Activated B cell treated with CpG ODN at 0.5 μM for 24 hours (primary cell): ENCODE results near the gene PITX3. TPM values are rescaled to one million over a fixed set of nuclear protein-coding genes. Genes with fewer than 3 reads are reported as not detected.
A peak's percentile ranks its signal among the peaks of the same experiment; 100 is the strongest.

ENCODE experiments used
- ATAC-seq: fragments of 200-7000 bp; cut with Tn5 transposase; one replicate; pipeline ENCODE4 v1.10.0; 2021; ENCODE audit warnings: low read depth, mild to moderate bottlenecking, moderate library complexity
- CTCF ChIA-PET: fragments of 350-600 bp; sonication (Branson Sonifier 250); formaldehyde crosslinking; loops from one replicate; lab custom pipeline; 2021; ENCODE audit warnings: antibody characterized with exemption; lab: Charles Lee
- POLR2A ChIA-PET: fragments of 350-600 bp; sonication (Branson Sonifier 250); formaldehyde crosslinking; loops from one replicate; lab custom pipeline; 2021; ENCODE audit warnings: antibody characterized with exemption; lab: Charles Lee
- DNase-seq: peaks from one replicate; pipeline ENCODE4 v3.0.0; 2022
- H3K27ac Mint-ChIP-seq: one replicate; pipeline ENCODE4 v1.8.0; 2020; ENCODE audit warnings: mixed read lengths
- H3K27me3 Mint-ChIP-seq: one replicate; pipeline ENCODE4 v1.8.0; 2021; ENCODE audit warnings: mixed read lengths
- H3K36me3 Mint-ChIP-seq: one replicate; pipeline ENCODE4 v1.8.0; 2021; ENCODE audit warnings: low read depth, mixed read lengths
- H3K4me1 Mint-ChIP-seq: one replicate; pipeline ENCODE4 v1.8.0; 2021; ENCODE audit warnings: mixed read lengths
- H3K4me3 Mint-ChIP-seq: one replicate; pipeline ENCODE4 v1.8.0; 2020; ENCODE audit warnings: mild to moderate bottlenecking, mixed read lengths
- H3K9me3 Mint-ChIP-seq: one replicate; pipeline ENCODE4 v1.8.0; 2020; ENCODE audit warnings: mixed read lengths
- CTCF ChIP-seq: fragments of 200-600 bp; IDR thresholded peaks from one replicate; pipeline ENCODE4 v1.8.0; 2022; ENCODE audit warnings: antibody characterized with exemption, mild to moderate bottlenecking
- intact Hi-C: fragments of 100-400 bp; cut with micrococcal nuclease; formaldehyde crosslinking; loops from one replicate; pipeline ENCODE4 v1.15.1; 2024
- total RNA-seq: library from RNA; stranded (reverse); gene quantifications from 2 replicates; pipeline ENCODE4 v1.2.3, GENCODE V29; 2022

PITX3 gene
- total RNA-seq, 1 donor from 2014 or later = not detected

GRCh38 chr10:102281102-102281487 is 39.8 kb upstream of the PITX3 start:
- DNase-seq (no peak), ATAC-seq (no peak)
- intact Hi-C loops = no loop called here
- peaks cover 37% of the 10 kb centered on the region for H3K36me3 Mint-ChIP-seq
- no peaks in the 10 kb centered on the region for H3K27me3 Mint-ChIP-seq
- H3K27ac Mint-ChIP-seq = no peak overlapping the region
- no peaks in the 10 kb centered on the region for H3K9me3 Mint-ChIP-seq
- no peak for TF ChIP-seq CTCF
- ChIA-PET CTCF (no interaction called here), POLR2A (no interaction called here)
- peaks cover 32% of the 10 kb centered on the region for H3K4me1 Mint-ChIP-seq
- no peak overlapping the region for H3K4me3 Mint-ChIP-seq

- Mint-ChIP-seq H3K27ac (peak overlapping the region; percentile 57), H3K9me3 (no peaks in the 10 kb centered on the region), H3K4me1 (peaks cover 32% of the 10 kb centered on the region), H3K4me3 (peak overlapping the region; percentile 55), H3K36me3 (peaks cover 36% of the 10 kb centered on the region), H3K27me3 (no peaks in the 10 kb centered on the region)
- no peak for DNase-seq
- no peak for TF ChIP-seq CTCF
- intact Hi-C loops = no loop called here
- ChIA-PET POLR2A (no interaction called here), CTCF (no interaction called here)
- no peak for ATAC-seq
Observed at GRCh38 chr10:102280397-102281101, 39.2 kb upstream of the PITX3 start.

DNA sequence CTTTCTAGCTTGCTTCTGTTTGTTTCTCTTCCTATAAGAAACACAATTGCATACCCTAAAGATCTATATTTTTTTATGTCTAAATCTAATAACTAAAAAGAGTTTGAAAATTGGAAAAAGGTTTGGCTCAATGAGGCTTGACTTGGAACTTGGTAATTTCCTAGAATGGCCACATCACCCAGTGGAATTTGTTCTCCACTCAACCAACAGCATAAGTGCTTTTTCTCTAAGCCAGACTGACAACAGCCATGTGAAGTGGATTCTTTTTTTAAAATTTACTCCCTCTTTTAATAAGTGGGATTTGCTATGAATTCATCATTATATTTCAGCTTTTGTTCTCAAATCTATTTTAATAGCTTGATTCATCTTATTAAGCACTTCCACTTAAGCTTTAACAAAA is 37.8 kb upstream of the PITX3 start:
- TF ChIP-seq CTCF = no peak
- H3K4me3 Mint-ChIP-seq = no peak overlapping the region
- H3K9me3 Mint-ChIP-seq = no peaks in the 10 kb centered on the region
- H3K4me1 Mint-ChIP-seq = peaks cover 32% of the 10 kb centered on the region
- ATAC-seq = no peak
- peaks cover 31% of the 10 kb centered on the region for H3K36me3 Mint-ChIP-seq
- no peak for DNase-seq
- ChIA-PET CTCF (interaction anchor here (1.0 kb wide), 1 partner anchor 30 kb away, joined by 3 read pairs; no protein-coding TSS in a partner anchor), POLR2A (no interaction called here)
- intact Hi-C loops = no loop called here
- no peak overlapping the region for H3K27ac Mint-ChIP-seq
- H3K27me3 Mint-ChIP-seq = no peaks in the 10 kb centered on the region

DNA sequence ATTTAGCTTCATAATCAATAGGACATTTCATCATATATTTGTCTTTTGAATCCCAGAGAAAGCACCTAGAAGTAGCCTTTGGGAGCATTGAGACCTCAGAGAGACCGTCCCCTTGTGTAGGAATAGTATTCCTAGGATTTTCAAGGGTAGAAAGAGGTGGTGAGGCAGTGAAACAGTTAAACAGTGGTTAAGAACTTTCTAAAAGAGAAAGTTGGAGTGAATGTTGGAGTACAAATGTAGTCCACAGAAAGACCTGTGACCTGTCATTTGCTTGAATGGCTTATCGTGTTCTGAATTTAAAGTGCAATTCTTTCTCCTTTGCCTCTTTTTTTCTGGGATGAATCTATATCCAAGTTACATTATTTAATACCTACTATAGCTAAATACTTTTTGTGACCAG is 34.0 kb upstream of the PITX3 start:
- CTCF ChIA-PET = no interaction called here
- POLR2A ChIA-PET = no interaction called here
- intact Hi-C loops = no loop called here

GRCh38 chr10:102274062-102274461 is 32.8 kb upstream of the PITX3 start:
- H3K27ac Mint-ChIP-seq = no peak overlapping the region
- H3K27me3 Mint-ChIP-seq = no peaks in the 10 kb centered on the region
- intact Hi-C loops = no loop called here
- H3K36me3 Mint-ChIP-seq = peaks cover 25% of the 10 kb centered on the region
- peaks cover 13% of the 10 kb centered on the region for H3K4me1 Mint-ChIP-seq
- ATAC-seq = no peak
- ChIA-PET CTCF (no interaction called here), POLR2A (interaction anchor here (0.6 kb wide), 1 partner anchor 88 kb away, joined by 3 read pairs; no protein-coding TSS in a partner anchor)
- no peak for DNase-seq
- no peak for TF ChIP-seq CTCF
- no peaks in the 10 kb centered on the region for H3K9me3 Mint-ChIP-seq
- no peak overlapping the region for H3K4me3 Mint-ChIP-seq

More for the DNA sequence above, 34.0 kb upstream of the PITX3 start:
- no peaks in the 10 kb centered on the region for H3K9me3 Mint-ChIP-seq
- peaks cover 20% of the 10 kb centered on the region for H3K4me1 Mint-ChIP-seq
- no peak overlapping the region for H3K4me3 Mint-ChIP-seq
- no peak for ATAC-seq
- H3K27me3 Mint-ChIP-seq = no peaks in the 10 kb centered on the region
- H3K36me3 Mint-ChIP-seq = peaks cover 22% of the 10 kb centered on the region
- TF ChIP-seq CTCF = no peak
- DNase-seq = no peak
- H3K27ac Mint-ChIP-seq = no peak overlapping the region
